ENCODE measurements around the gene UBASH3A.

DNA sequence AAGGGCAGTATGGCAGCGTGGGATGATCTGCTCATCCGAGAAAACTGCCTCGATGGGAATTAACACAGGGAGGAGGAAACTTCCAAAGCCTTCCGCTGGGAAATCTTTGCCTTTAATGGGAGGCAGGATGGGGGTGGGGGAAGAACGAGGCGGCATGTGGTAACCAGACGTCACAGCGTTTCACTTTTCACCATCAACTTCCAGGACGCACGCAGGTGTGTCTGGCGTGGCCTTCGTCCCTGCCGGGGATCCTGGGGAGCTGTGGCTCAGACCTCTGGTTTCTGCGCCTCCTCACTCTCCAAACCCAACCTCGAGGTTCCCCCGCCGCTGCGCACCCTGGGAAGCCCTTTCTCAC is 92.0 kb downstream of the UBASH3A start:
- TF ChIP-seq, protein P1, sequence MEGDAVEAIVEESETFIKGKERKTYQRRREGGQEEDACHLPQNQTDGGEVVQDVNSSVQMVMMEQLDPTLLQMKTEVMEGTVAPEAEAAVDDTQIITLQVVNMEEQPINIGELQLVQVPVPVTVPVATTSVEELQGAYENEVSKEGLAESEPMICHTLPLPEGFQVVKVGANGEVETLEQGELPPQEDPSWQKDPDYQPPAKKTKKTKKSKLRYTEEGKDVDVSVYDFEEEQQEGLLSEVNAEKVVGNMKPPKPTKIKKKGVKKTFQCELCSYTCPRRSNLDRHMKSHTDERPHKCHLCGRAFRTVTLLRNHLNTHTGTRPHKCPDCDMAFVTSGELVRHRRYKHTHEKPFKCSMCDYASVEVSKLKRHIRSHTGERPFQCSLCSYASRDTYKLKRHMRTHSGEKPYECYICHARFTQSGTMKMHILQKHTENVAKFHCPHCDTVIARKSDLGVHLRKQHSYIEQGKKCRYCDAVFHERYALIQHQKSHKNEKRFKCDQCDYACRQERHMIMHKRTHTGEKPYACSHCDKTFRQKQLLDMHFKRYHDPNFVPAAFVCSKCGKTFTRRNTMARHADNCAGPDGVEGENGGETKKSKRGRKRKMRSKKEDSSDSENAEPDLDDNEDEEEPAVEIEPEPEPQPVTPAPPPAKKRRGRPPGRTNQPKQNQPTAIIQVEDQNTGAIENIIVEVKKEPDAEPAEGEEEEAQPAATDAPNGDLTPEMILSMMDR (IDR thresholded peaks at IDR 0.05): peak in 1 of 3 donors; percentile 35
- TF ChIP-seq POLR2AphosphoS5 (IDR thresholded peaks at IDR 0.05): peak in 1 of 3 donors; percentile 6
